ENCODE data around the gene CBX7. TPM values are rescaled to one million over a fixed set of nuclear protein-coding genes. Genes with fewer than 3 reads are reported as not detected.
A peak's percentile ranks its signal among the peaks of the same experiment; 100 is the strongest.

Gene CBX7
- total RNA-seq, 1 donor from 2014 or later, result 0.71 TPM

GRCh38 chr22:39087098-39087497 lies 65.4 kb downstream of the CBX7 start:
- no peaks in the 10 kb centered on the region for H3K9me3 Mint-ChIP-seq
- no peak overlapping the region for H3K4me2 ChIP-seq
- no peaks in the 10 kb centered on the region for H4K20me1 ChIP-seq (ENCODE audit: low read depth)
- no peak overlapping the region for H3K4me3 ChIP-seq
- H2AFZ ChIP-seq (replicated peaks), result peak overlapping the region; percentile 57
- peaks cover 4% of the 10 kb centered on the region for H3F3A ChIP-seq (ENCODE audit: low read depth)
- TF ChIP-seq EZH2phosphoT487 (IDR thresholded peaks at IDR 0.05) (no peak), CTCF (IDR thresholded peaks at IDR 0.05) (no peak), EZH2 (IDR thresholded peaks at IDR 0.05) (no peak)
- peaks cover 11% of the 10 kb centered on the region for H3K4me1 ChIP-seq
- H3K27me3 Mint-ChIP-seq (ENCODE audit: insufficient read depth, low read depth), result peaks cover 6% of the 10 kb centered on the region
- H3K9ac ChIP-seq, result no peak overlapping the region
- H3K36me3 Mint-ChIP-seq, result no peaks in the 10 kb centered on the region
- DNase-seq (ENCODE audit: low spot score), result no peak
- H3K4me3 Mint-ChIP-seq, result no peak overlapping the region
- peaks cover 19% of the 10 kb centered on the region for H3K4me1 Mint-ChIP-seq
- H3K9me3 ChIP-seq (ENCODE audit: low read depth), result no peaks in the 10 kb centered on the region
- H3K27ac ChIP-seq, result no peak overlapping the region
- no peaks in the 10 kb centered on the region for H3K79me2 ChIP-seq (ENCODE audit: low read depth)
- no peak overlapping the region for H3K27ac Mint-ChIP-seq
- H3K27me3 ChIP-seq, result no peaks in the 10 kb centered on the region
- no peaks in the 10 kb centered on the region for H3K36me3 ChIP-seq

DNA sequence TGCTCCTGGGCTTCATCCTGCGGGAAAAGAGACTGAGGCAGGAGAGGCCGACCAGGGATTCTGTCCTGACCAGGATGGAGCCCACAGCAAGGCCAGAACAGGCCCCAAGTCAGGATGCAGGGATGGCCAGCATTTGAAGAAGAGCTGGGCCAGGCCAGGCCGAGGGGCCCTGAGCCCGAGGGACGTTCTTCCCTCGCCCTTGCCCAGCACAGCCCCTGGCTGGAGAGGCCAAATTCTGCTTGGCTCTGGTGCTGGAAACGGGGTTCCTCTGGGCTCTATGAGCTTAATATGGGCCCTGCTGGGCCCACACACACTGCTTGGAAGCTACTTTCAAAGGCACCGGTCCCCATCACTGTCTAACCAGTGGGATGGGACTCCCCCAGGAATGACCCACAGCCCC lies 67.8 kb downstream of the CBX7 start:
- no peak for DNase-seq (ENCODE audit: low spot score)
- TF ChIP-seq CTCF (IDR thresholded peaks at IDR 0.05), result no peak
- no peak for TF ChIP-seq EZH2phosphoT487 (IDR thresholded peaks at IDR 0.05)
- TF ChIP-seq EZH2 (IDR thresholded peaks at IDR 0.05), result no peak
- peaks cover 25% of the 10 kb centered on the region for H3K4me1 Mint-ChIP-seq
- H3K79me2 ChIP-seq (ENCODE audit: low read depth), result no peaks in the 10 kb centered on the region
- no peak overlapping the region for H3K4me2 ChIP-seq
- H3K27ac Mint-ChIP-seq, result no peak overlapping the region
- H3K27ac ChIP-seq, result no peak overlapping the region
- H3F3A ChIP-seq (ENCODE audit: low read depth), result peaks cover 4% of the 10 kb centered on the region
- no peak overlapping the region for H2AFZ ChIP-seq (replicated peaks)
- no peaks in the 10 kb centered on the region for H3K27me3 ChIP-seq
- no peak overlapping the region for H3K4me3 ChIP-seq
- H3K36me3 ChIP-seq, result no peaks in the 10 kb centered on the region
- no peaks in the 10 kb centered on the region for H3K9me3 ChIP-seq (ENCODE audit: low read depth)
- no peaks in the 10 kb centered on the region for H4K20me1 ChIP-seq (ENCODE audit: low read depth)
- peaks cover 4% of the 10 kb centered on the region for H3K27me3 Mint-ChIP-seq (ENCODE audit: insufficient read depth, low read depth)
- H3K36me3 Mint-ChIP-seq, result no peaks in the 10 kb centered on the region
- H3K4me1 ChIP-seq, result peaks cover 11% of the 10 kb centered on the region
- no peak overlapping the region for H3K4me3 Mint-ChIP-seq
- no peaks in the 10 kb centered on the region for H3K9me3 Mint-ChIP-seq
- no peak overlapping the region for H3K9ac ChIP-seq

DNA sequence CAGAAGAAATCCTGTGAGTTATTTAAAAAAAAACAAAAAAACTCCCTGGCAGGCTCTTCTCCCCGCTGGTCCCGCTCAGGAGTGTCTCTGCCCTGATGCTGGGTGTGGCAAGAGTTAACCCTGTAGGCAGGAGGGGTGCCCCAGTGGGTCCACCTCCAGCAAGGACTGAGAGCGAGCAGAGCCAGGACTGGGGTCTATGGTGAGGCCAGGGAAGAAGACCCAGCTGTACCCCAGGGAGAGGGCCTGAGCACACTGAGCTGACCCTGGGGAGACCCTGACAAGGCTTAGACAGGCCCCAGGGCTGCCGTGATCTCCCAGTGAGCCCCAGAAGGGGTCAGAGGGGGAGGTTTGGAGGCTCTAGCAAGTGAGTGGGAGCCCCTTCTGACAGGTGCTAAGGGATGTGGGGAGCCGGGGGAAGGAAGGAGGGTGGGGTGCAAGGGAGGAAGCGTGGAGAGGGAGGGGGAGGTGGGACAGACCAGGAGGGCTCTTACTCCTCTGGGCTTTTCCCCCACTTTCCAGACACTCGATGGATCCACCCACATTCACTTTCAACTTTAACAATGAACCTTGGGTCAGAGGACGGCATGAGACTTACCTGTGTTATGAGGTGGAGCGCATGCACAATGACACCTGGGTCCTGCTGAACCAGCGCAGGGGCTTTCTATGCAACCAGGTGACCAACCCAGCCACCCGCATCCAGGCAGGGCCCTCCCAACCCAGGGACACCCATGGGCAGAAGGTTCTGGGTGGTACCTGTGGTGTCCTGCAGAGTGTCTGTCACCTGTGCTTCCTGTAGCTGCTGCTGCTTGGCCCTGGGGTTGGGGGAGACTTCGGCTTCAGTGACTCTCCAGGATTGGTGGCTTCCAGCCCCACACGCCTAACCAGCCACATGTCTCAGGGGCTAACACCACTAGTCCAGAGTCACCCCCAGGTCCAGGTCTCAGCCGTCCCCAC lies 69.0 kb downstream of the CBX7 start:
- Mint-ChIP-seq H3K27me3 (ENCODE audit: insufficient read depth, low read depth) (peaks cover 4% of the 10 kb centered on the region), H3K36me3 (no peaks in the 10 kb centered on the region)

More for the DNA sequence above, 69.0 kb downstream of the CBX7 start:
- Histone ChIP-seq H3K4me3 (no peak overlapping the region), H4K20me1 (ENCODE audit: low read depth) (no peaks in the 10 kb centered on the region), H3K79me2 (ENCODE audit: low read depth) (no peaks in the 10 kb centered on the region), H3F3A (ENCODE audit: low read depth) (peaks cover 4% of the 10 kb centered on the region), H3K27me3 (no peaks in the 10 kb centered on the region), H3K4me1 (peaks cover 11% of the 10 kb centered on the region), H3K9me3 (ENCODE audit: low read depth) (no peaks in the 10 kb centered on the region), H3K4me2 (no peak overlapping the region), H2AFZ (replicated peaks) (no peak overlapping the region), H3K9ac (no peak overlapping the region), H3K27ac (no peak overlapping the region), H3K36me3 (no peaks in the 10 kb centered on the region)
- TF ChIP-seq CTCF (IDR thresholded peaks at IDR 0.05), result no peak
- TF ChIP-seq EZH2phosphoT487 (IDR thresholded peaks at IDR 0.05), result no peak
- no peak for TF ChIP-seq EZH2 (IDR thresholded peaks at IDR 0.05)
- Mint-ChIP-seq H3K27ac (no peak overlapping the region), H3K4me1 (peaks cover 24% of the 10 kb centered on the region), H3K9me3 (no peaks in the 10 kb centered on the region), H3K4me3 (no peak overlapping the region)
- DNase-seq (ENCODE audit: low spot score), result no peak

Measured in neural progenitor cell (in vitro differentiated cells).